ENCODE results near the gene ASRGL1. TPM values are rescaled to one million over a fixed set of nuclear protein-coding genes. Genes with fewer than 3 reads are reported as not detected.

The ASRGL1 gene
- total and polyA plus RNA-seq, 2 of the 13 experiments (the other 11 are each of a cell fraction or from before 2014, with no cell fraction given), result 50.8 to 97.5 TPM

DNA sequence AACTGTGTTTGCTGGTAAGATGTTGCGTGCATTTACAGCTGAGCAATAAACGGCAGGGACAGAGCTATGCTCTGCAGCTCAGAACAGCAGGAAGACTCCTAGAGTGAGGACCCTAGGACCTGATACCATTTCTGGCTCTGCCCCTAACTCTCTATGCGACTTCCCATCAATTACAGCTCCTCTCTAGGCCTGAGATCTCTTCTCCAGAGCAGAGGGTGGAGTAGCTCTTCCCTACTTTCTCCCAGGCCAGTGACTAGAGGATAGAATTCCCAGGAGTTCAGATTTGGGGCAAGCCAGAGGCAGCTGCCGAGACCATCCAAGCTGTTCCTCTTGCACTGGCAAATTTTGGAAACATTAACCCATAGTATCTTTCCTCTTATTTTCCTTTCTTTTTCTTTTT is 68.8 kb downstream of the ASRGL1 start:
- ChIA-PET CTCF (ENCODE audit: low intra/inter-chr PET ratio, low total read pairs) (no interaction called here), POLR2A (no interaction called here)
- WGBS (ENCODE audit: low lambda C conversion rate), result 49% methylated on average over 3 of the region's 4 CpGs
- no peak for ATAC-seq
- peaks cover 5 to 27% of the 10 kb centered on the region in 2 experiments; a peak in 4 of 5 replicates for H3K27me3 ChIP-seq (ENCODE audit: control insufficient read depth in 1 of 2, insufficient read depth in 2 of 2, low read length in 2 of 2)
- BruUV-seq (replicated peaks), result no TSS peak
- no peak overlapping the region for H2AFZ ChIP-seq (ENCODE audit: low read length)
- DNase-seq (ENCODE audit: low spot score), result no peak
- no peak overlapping the region for H3K4me3 ChIP-seq (replicated peaks in 1 of 3; ENCODE audit: insufficient read depth in 1 of 3, low read depth in 2 of 3, low read length in 3 of 3)
- no peaks in the 10 kb centered on the region for H3K9me3 ChIP-seq (ENCODE audit: low read length)
- no peaks in the 10 kb centered on the region for H3K79me2 ChIP-seq (ENCODE audit: insufficient read depth, low read length)
- no peak overlapping the region for H3K27ac ChIP-seq (ENCODE audit: extremely low read length, insufficient read depth, low read length)
- FAIRE-seq, result no peak
- in situ Hi-C loops (cut with HindIII; ENCODE audit: extremely low pct_ligation_motif_present, low pct_unique_long_range_greater_than_20kb), result no loop called here
- no peaks in the 10 kb centered on the region for H3K36me3 ChIP-seq (replicated peaks in 1 of 2; ENCODE audit: control insufficient read depth in 1 of 2, insufficient read depth in 2 of 2, low read length in 2 of 2)
- H3K9ac ChIP-seq (ENCODE audit: insufficient read depth, low read depth, low read length), result no peak overlapping the region
- H3K4me1 ChIP-seq (ENCODE audit: insufficient read depth, low read length), result peaks cover 15% of the 10 kb centered on the region
- intact Hi-C loops (cut with micrococcal nuclease; ENCODE audit: unreplicated experiment), result no loop called here
- TF ChIP-seq ZNF496 (CRISPR knock-in tag; IDR thresholded peaks at IDR 0.05; ENCODE audit: insufficient replicate concordance) (no peak), HMG20B (CRISPR knock-in tag; conservative IDR thresholded peaks at IDR 0.05) (no peak), JUN (CRISPR knock-in tag; IDR thresholded peaks at IDR 0.05) (no peak), ZNF773 (CRISPR knock-in tag; IDR thresholded peaks at IDR 0.05; ENCODE audit: borderline replicate concordance) (no peak), SRSF1 (optimal IDR thresholded peaks at IDR 0.05; ENCODE audit: low read depth, low read length) (no peak), ZNF572 (CRISPR knock-in tag; IDR thresholded peaks at IDR 0.05) (no peak), ZNF12 (CRISPR knock-in tag; IDR thresholded peaks at IDR 0.05) (no peak), GTF2F1 (IDR thresholded peaks at IDR 0.05; ENCODE audit: low read length) (no peak), ZNF235 (CRISPR knock-in tag; IDR thresholded peaks at IDR 0.05; ENCODE audit: borderline replicate concordance) (no peak), NFYB (CRISPR knock-in tag; IDR thresholded peaks at IDR 0.05) (no peak)
- TF ChIP-seq, protein P1, sequence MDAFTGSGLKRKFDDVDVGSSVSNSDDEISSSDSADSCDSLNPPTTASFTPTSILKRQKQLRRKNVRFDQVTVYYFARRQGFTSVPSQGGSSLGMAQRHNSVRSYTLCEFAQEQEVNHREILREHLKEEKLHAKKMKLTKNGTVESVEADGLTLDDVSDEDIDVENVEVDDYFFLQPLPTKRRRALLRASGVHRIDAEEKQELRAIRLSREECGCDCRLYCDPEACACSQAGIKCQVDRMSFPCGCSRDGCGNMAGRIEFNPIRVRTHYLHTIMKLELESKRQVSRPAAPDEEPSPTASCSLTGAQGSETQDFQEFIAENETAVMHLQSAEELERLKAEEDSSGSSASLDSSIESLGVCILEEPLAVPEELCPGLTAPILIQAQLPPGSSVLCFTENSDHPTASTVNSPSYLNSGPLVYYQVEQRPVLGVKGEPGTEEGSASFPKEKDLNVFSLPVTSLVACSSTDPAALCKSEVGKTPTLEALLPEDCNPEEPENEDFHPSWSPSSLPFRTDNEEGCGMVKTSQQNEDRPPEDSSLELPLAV (CRISPR knock-in tag; conservative IDR thresholded peaks at IDR 0.05; ENCODE audit: low read depth), result no peak
- no peak overlapping the region for H3K4me2 ChIP-seq (ENCODE audit: low read depth, low read length)
- H4K20me1 ChIP-seq (ENCODE audit: insufficient read depth, low read length), result no peaks in the 10 kb centered on the region

Measured in HepG2 (cell line).